Esophagus muscularis mucosa (tissue), 4 donors: ENCODE results near the gene WDFY4.

Experiments used
- EP300 ChIP-seq: sonication (generic); formaldehyde crosslinking; IDR thresholded peaks from one replicate; pipeline ENCODE4 v1.6.1; 2017; ENCODE audit warnings: antibody characterized with exemption
- POLR2A ChIP-seq: fragments of 450-650 bp; IDR thresholded peaks from one replicate; pipeline ENCODE4 v1.6.1; 2017; ENCODE audit warnings: antibody characterized with exemption, moderate library complexity, mild to moderate bottlenecking, low read depth
- POLR2AphosphoS5 ChIP-seq, 2 donors: sonication (generic); formaldehyde crosslinking; IDR thresholded peaks; one replicate each; pipeline ENCODE4 v1.6.1; 2017; ENCODE audit warnings: antibody characterized with exemption in 2 of 2
- TF ChIP-seq, protein P1 (sequence below), 3 experiments: fragments of 200-600 bp in 2 of 3; fragments of 450-650 bp in 1 of 3; sonication (generic) in 2 of 3; IDR thresholded peaks; one replicate each; pipeline ENCODE4 v1.5.1; 2017 to 2019; ENCODE audit warnings: antibody characterized with exemption in 3 of 3, mild to moderate bottlenecking in 2 of 3, moderate library complexity in 1 of 3

DNA sequence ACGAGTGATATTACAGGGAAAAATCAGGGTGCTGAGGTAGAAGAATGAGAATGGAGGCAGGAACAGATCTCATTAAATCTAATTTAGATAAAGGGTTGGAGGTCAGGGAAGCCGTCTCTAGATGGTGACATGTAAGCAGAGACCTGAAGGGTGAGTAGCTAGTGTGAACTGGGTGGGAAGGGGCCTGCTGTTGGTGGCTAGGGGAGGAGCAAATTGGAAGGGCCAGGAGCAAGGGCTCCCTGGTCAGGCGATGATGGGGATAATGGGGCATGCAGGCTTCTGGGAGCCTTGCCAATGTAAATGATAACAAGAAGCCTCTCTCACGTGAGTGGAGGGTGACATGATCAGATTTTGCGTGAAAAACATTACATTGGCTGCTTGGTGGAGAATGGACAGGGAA, 76.3 kb downstream of the WDFY4 start:
- TF ChIP-seq POLR2A (no peak), POLR2AphosphoS5 (IDR thresholded peaks at IDR 0.05) (no peak), EP300 (no peak)
- TF ChIP-seq, protein P1, sequence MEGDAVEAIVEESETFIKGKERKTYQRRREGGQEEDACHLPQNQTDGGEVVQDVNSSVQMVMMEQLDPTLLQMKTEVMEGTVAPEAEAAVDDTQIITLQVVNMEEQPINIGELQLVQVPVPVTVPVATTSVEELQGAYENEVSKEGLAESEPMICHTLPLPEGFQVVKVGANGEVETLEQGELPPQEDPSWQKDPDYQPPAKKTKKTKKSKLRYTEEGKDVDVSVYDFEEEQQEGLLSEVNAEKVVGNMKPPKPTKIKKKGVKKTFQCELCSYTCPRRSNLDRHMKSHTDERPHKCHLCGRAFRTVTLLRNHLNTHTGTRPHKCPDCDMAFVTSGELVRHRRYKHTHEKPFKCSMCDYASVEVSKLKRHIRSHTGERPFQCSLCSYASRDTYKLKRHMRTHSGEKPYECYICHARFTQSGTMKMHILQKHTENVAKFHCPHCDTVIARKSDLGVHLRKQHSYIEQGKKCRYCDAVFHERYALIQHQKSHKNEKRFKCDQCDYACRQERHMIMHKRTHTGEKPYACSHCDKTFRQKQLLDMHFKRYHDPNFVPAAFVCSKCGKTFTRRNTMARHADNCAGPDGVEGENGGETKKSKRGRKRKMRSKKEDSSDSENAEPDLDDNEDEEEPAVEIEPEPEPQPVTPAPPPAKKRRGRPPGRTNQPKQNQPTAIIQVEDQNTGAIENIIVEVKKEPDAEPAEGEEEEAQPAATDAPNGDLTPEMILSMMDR (IDR thresholded peaks at IDR 0.05): no peak
